TTC549 (cell line): ENCODE measurements around the gene EID2.

Source experiments
- FAIRE-seq: peaks from 2 replicates; lab custom pipeline; 2012; peaks lifted over from hg19 to GRCh38; lab: Jason Lieb, UNC

EID2 gene

GRCh38 chr19:39501340-39501739 lies 38.6 kb downstream of the EID2 start:
- FAIRE-seq, result no peak

DNA sequence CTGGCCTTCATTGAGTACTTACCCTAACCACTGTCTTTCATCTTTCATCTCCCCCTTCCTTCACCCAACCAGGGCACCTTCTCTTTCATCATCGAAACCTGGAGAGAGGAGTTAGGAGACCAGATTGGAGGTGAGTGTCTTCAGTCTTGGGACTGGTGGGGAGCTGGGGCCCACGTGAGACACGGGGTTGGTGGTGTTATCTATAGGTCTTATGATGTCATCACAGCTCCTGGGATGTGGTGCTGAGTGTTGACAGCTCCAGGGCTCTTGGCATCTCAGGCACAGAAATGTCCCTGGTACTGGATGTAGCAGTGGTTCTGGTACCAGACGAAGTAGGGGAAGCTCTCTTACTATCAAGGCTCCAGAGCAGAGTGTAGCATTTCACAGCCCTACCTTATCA lies 39.4 kb downstream of the EID2 start:
- no peak for FAIRE-seq

DNA sequence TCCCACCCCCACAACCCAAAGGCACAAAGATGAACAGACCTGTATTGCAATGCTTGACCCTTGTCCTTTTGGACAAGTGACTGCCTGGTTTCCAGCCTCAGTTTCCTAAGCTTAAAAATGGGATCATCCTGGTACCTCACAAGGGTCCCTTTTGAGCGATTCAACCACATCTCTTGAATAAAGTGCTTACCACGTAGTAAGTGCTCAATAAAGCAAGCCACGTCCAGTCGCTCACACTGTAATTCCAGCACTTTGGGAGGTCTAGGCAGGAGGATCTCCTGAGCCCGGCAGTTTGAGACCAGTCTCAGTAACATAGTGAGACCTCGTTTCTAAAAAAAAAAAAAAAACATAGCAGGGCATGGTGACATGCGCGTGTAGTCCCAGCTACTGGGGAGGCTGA lies 40.0 kb downstream of the EID2 start:
- FAIRE-seq, result no peak

DNA sequence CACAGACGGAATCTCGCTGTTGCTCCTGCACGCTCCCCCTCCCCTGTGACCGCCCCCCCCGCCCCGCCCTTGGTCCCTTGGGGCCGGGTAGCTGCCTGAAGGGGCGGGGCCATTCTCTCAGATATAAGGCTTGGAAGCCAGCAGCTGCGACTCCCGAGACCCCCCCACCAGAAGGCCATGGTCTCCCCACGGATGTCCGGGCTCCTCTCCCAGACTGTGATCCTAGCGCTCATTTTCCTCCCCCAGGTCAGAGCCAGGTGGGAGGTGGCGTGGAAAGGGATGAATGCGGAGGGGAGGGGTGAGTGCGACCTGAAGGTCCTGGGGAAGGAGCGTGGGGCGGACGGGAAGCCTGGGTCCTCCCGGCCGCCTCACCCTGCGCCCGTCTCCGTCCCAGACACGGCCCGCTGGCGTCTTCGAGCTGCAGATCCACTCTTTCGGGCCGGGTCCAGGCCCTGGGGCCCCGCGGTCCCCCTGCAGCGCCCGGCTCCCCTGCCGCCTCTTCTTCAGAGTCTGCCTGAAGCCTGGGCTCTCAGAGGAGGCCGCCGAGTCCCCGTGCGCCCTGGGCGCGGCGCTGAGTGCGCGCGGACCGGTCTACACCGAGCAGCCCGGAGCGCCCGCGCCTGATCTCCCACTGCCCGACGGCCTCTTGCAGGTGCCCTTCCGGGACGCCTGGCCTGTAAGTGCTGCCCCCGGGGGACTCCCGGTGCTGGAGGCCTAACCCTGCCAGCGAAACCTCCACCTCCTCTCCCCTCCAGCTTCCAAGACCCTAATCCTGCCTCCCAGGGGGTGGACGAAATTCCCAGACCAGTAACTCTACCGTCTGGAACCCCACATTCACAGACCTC lies 40.9 kb downstream of the EID2 start, which contains the start of gene DLL3:
TSS of gene DLL3 (plus strand) at position 150 of the 845 bp plus-strand sequence. CDS start at position 178, 28 bp downstream.
- no peak for FAIRE-seq

DNA sequence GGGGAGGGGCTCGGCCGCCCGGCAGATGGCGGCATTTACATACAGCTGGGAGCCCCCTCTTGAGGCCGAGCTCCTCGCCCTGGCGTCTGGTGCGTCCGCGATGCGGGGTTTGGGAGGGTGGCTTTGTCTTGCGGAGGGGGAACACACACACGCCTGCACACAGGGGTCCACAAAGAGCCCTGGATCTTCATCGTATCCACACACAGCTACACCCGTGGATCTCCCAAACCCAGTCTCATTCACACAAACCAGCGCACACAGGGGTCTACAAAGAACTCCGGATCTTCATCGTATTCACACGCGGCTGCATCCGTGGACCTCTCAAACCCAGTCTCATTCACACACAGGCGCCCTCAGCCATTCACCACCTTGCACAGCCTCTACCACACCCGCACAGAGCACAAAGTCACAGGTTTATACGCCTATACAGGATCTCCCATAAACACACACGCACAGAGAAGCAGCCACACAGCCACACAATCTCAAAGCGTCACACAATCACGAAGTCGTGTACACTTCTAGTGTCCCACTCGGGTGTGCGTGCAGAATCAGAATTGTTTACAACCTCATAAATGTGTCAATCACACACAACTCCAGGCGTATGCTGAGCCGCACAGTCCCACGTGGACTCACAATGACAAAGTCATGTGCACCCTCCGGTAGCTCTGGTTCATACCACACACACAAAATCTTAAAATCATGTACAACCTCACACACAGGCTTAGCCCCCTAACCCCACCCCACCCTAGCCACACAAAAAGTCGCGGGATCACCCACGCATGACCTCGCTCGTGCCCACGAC lies 41.8 kb downstream of the EID2 start:
- no peak for FAIRE-seq

GRCh38 chr19:39497701-39497995 lies 42.3 kb downstream of the EID2 start:
- FAIRE-seq, result no peak

GRCh38 chr19:39496063-39496462 lies 43.9 kb downstream of the EID2 start:
- no peak for FAIRE-seq

DNA sequence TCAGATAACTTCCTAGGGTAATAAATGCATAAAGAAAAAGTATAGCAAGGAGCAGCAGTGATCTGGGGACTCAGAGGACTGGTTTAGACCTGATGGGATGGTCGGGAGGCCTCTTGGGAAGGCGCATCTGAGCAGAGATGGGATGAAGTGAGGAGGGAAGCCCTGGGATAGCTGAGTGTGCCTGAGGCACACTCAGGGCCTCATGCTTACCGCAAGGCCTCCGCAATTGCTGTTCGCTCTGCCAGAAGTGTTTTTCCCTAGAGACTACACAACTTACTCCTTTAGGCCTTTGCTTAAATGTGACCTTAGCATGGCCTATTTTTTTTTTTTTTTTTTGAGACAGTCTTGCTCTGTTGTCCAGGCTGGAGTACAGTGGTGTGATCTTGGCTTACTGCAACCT lies 45.3 kb downstream of the EID2 start:
- no peak for FAIRE-seq

DNA sequence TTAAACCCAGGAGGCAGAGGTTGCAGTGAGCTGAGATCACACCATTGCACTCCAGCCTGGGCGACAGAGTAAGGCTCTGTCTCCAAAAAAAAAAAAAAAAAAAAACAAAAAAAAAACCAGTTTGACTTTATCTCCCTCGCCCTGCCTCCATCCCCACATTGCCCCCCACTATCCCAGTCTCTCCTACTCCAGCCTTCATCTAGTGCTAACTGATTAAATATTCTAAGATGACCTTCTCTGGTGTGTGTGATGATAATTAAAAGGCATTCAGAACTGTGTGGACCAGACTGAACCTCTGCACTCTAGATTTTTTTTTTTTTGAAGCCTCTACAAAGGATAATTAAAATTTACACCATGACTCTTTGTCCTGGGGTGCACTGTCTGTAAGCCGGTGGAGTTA lies 47.2 kb downstream of the EID2 start:
- FAIRE-seq, result no peak

DNA sequence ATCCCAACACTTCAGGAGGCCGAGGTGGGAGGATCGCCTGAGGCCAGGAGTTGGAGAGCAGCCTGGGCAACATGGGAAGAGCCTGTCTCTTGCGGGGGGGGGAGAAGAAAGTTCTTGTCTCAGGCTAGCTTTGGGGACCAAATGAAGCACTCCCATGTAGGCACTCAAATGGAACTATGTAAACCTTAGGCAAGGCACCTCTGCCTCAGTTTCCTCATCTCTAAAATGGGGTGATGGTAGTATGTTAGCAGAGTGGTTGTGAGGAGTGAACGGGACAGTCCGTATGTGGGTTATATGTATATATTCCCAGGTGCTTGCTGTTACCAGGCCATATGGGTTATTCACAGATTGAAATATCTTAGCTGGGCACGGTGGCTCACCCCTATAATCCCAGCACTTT lies 47.7 kb downstream of the EID2 start:
- FAIRE-seq, result no peak

DNA sequence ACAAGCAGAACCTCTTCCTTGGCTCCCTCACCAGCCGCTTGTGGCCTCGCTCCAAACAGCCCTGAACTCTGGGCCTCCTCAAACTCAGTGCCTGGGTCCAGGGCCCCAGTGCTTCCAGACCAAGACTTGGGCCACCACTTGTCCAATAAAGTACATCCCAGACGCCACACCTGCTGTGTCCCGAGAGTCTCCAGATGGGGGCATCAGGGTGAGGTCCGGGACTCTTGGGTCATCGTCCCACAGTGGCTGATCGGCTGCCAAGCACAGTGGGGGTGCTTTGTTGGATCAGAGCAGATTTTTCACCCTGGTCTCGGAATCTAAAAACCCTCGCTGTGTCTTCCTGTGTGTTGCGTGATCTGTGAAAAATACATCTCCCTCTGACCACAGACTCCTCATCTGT lies 50.2 kb downstream of the EID2 start:
- FAIRE-seq, result no peak
